GM12878 (cell line): ENCODE measurements around the gene MEGF11. TPM values are rescaled to one million over a fixed set of nuclear protein-coding genes. Genes with fewer than 3 reads are reported as not detected.

Source experiments
- ATAC-seq: fragments of 200-7000 bp; cut with Tn5 transposase; 3 replicates; pipeline ENCODE4 v1.9.1; 2020; ENCODE audit warnings: mild to moderate bottlenecking, moderate library complexity
- BruUV-seq: library from RNA; stranded (reverse); fragments of 400-500 nt; replicated peaks from 2 replicates; lab custom pipeline; 2021; lab: Mats Ljungman, UMichigan
- CTCF ChIA-PET: fragments of 300-600 bp; sonication (Branson Sonifier 250); formaldehyde crosslinking; extraction: SDS; loops from one replicate; lab custom pipeline; 2021; ENCODE audit warnings: inconsistent platforms; lab: Yijun Ruan, JAX
- POLR2A ChIA-PET: fragments of 350-600 bp; formaldehyde crosslinking; extraction: SDS; loops from one replicate; lab custom pipeline; 2021; ENCODE audit warnings: inconsistent platforms; lab: Charles Lee
- RAD21 ChIA-PET: fragments of 300-600 bp; sonication (Branson Sonifier 250); formaldehyde crosslinking; loops from one replicate; lab custom pipeline; 2023; ENCODE audit warnings: antibody characterized with exemption; ENCODE audit not compliant: unreplicated experiment; lab: Charles Lee
- SMC1A ChIA-PET: fragments of 300-600 bp; sonication (Branson Sonifier 250); formaldehyde crosslinking; loops from one replicate; lab custom pipeline; 2023; ENCODE audit not compliant: unreplicated experiment, uncharacterized antibody; lab: Charles Lee
- DNase-seq: peaks from one replicate; pipeline ENCODE4 v3.0.0-alpha.2; 2011; ENCODE audit warnings: low read depth, low spot score
- FAIRE-seq: peaks from 3 replicates; lab custom pipeline; 2011; peaks lifted over from hg19 to GRCh38; lab: Jason Lieb, UNC
- H2AFZ ChIP-seq: 2 replicates; pipeline ENCODE4 v1.6.0; 2011; ENCODE audit warnings: low read depth, low read length, control low read depth; ENCODE audit not compliant: control insufficient read depth
- H3K27ac ChIP-seq: 2 replicates; pipeline ENCODE4 v1.5.1; 2011; ENCODE audit warnings: control low read depth; ENCODE audit not compliant: control insufficient read depth, insufficient read depth
- H3K27me3 ChIP-seq, 2 experiments: replicated peaks in 1 of 2; 2 replicates each; pipeline versions ENCODE4 v1.6.0 to v1.6.1; 2011; ENCODE audit warnings: low read length in 1 of 2; ENCODE audit not compliant: control insufficient read depth in 2 of 2, insufficient read depth in 2 of 2
- H3K36me3 ChIP-seq, 2 experiments: 2 replicates each; pipeline ENCODE4 v1.5.1; 2011; ENCODE audit warnings: low read length in 1 of 2; ENCODE audit not compliant: control insufficient read depth in 2 of 2, insufficient read depth in 2 of 2
- H3K4me1 ChIP-seq: 2 replicates; pipeline ENCODE4 v1.6.1; 2011; ENCODE audit warnings: mild to moderate bottlenecking, low read length, moderate library complexity, mixed read lengths; ENCODE audit not compliant: control insufficient read depth, insufficient read depth
- H3K4me2 ChIP-seq: 2 replicates; pipeline ENCODE4 v1.6.0; 2011; ENCODE audit warnings: control low read depth; ENCODE audit not compliant: control insufficient read depth, insufficient read depth
- H3K4me3 ChIP-seq: fragments of 200-600 bp; sonication (generic); 2 replicates; pipeline ENCODE4 v1.5.1; 2016
- H3K79me2 ChIP-seq: 2 replicates; pipeline ENCODE4 v1.6.0; 2011; ENCODE audit warnings: low read length; ENCODE audit not compliant: control insufficient read depth, insufficient read depth
- H3K9ac ChIP-seq: 2 replicates; pipeline ENCODE4 v1.8.0; 2011; ENCODE audit warnings: low read length, control low read depth, mixed read lengths; ENCODE audit not compliant: control insufficient read depth, insufficient read depth
- H3K9me3 ChIP-seq: replicated peaks from 3 replicates; pipeline ENCODE4 v1.5.1; 2011; ENCODE audit warnings: mild to moderate bottlenecking, low read length; ENCODE audit not compliant: control insufficient read depth, insufficient read depth
- H4K20me1 ChIP-seq: 2 replicates; pipeline ENCODE4 v1.6.0; 2011; ENCODE audit not compliant: control insufficient read depth, insufficient read depth
- BHLHE40 ChIP-seq, 2 experiments: fragments of 450-650 bp in 1 of 2; IDR thresholded peaks; 2 replicates each; pipeline ENCODE4 v1.6.1; 2011 to 2017; ENCODE audit warnings: low read depth in 2 of 2, borderline replicate concordance in 1 of 2, improper control_type of control experiment in 1 of 2, low read length in 1 of 2, mild to moderate bottlenecking in 1 of 2
- CREB1 ChIP-seq: IDR thresholded peaks from 2 replicates; pipeline ENCODE4 v1.6.1; 2012; ENCODE audit warnings: low read depth, mild to moderate bottlenecking, inconsistent platforms
- EED ChIP-seq: sonication (generic); IDR thresholded peaks from 2 replicates; pipeline ENCODE4 v1.6.1; 2016; ENCODE audit warnings: antibody characterized with exemption, low read depth
- EP300 ChIP-seq, 2 experiments: fragments of 150-350 bp in 1 of 2; IDR thresholded peaks; 2 replicates each; pipeline ENCODE4 v1.6.1; 2011 to 2012; ENCODE audit warnings: low read depth in 2 of 2, low read length in 2 of 2, borderline replicate concordance in 1 of 2, improper control_type of control experiment in 1 of 2, inconsistent platforms in 1 of 2; ENCODE audit not compliant: control insufficient read depth in 1 of 2
- MTA3 ChIP-seq: IDR thresholded peaks from 2 replicates; pipeline ENCODE4 v1.6.1; 2012; ENCODE audit warnings: low read length, inconsistent platforms, borderline replicate concordance
- SRF ChIP-seq, 2 experiments: IDR thresholded peaks; 2 replicates each; pipeline ENCODE4 v1.6.1; 2011; ENCODE audit warnings: low read depth in 2 of 2, low read length in 2 of 2, mild to moderate bottlenecking in 1 of 2, moderate library complexity in 1 of 2
- TCF3 ChIP-seq: IDR thresholded peaks from 2 replicates; pipeline ENCODE4 v1.6.1; 2012; ENCODE audit warnings: low read depth, mild to moderate bottlenecking, low read length, borderline replicate concordance; ENCODE audit not compliant: insufficient read depth
- YBX1 ChIP-seq: fragments of 450-650 bp; IDR thresholded peaks from 2 replicates; pipeline ENCODE4 v1.6.1; 2016; ENCODE audit warnings: antibody characterized with exemption
- WGBS: methylation state at CpG from one replicate; pipeline ENCODE4 v1.1.6; 2016; ENCODE audit warnings: low lambda C conversion rate; ENCODE audit not compliant: insufficient replicate concordance, insufficient coverage; ENCODE audit errors: missing lambda C conversion rate; 5-methylcytosine and 5-hydroxymethylcytosine counted together
- in situ Hi-C: fragments of 300-500 bp; cut with MboI; formaldehyde crosslinking; loops from 9 replicates; pipeline ENCODE4 v1.14.3; 2018; ENCODE audit warnings: mixed read lengths
- intact Hi-C: fragments of 100-400 bp; cut with micrococcal nuclease; formaldehyde crosslinking; loops from one replicate; pipeline ENCODE4 v1.14.2; 2022; ENCODE audit not compliant: unreplicated experiment
- polyA plus RNA-seq, 11 experiments: library from polyadenylated mRNA; depleted of rRNA in 4 of 11; unstranded in 6 of 11; stranded (reverse) in 5 of 11; fragments of >200 nt; fragmentation: Nextera tagmentation in 4 of 11; fragmentation: Illumina TruSeq in 1 of 11; extraction: Ambion mirVana in 4 of 11; extraction: Trizol in 1 of 11; gene quantifications; 1 replicate in 1 of 11; 2 replicates in 10 of 11; pipeline versions ENCODE4 v1.2.1 to v1.2.3, GENCODE V29; 2011 to 2016; ENCODE audit warnings: inconsistent platforms in 2 of 11, missing spikeins in 2 of 11, low read depth in 1 of 11
- total RNA-seq, 4 experiments: library from RNA; depleted of rRNA in 3 of 4; stranded (reverse); fragments of >200 nt in 3 of 4; fragmentation: Illumina TruSeq in 1 of 4; extraction: Trizol in 1 of 4; gene quantifications; 2 replicates each; pipeline versions ENCODE4 v1.2.1 to v1.2.3, GENCODE V29; 2013 to 2021

MEGF11 gene
- total and polyA plus RNA-seq, 10 of the 15 experiments (the other 5 are each of a cell fraction or from before 2014, with no cell fraction given): 0.03 to 1.7 (median 0.49) TPM

GRCh38 chr15:66302489-66303278, 49.1 kb upstream of the MEGF11 start:
- DNase-seq (no peak), FAIRE-seq (no peak), ATAC-seq (no peak)
- Histone ChIP-seq H3K79me2 (no peaks in the 10 kb centered on the region), H3K9me3 (no peaks in the 10 kb centered on the region), H3K4me1 (no peaks in the 10 kb centered on the region), H4K20me1 (no peaks in the 10 kb centered on the region), H3K4me2 (no peak overlapping the region), H3K27ac (no peak overlapping the region), H2AFZ (no peak overlapping the region), H3K4me3 (no peak overlapping the region), H3K27me3 (no peaks in the 10 kb centered on the region), H3K36me3 (peaks cover 0 to 11% of the 10 kb centered on the region in 2 experiments; a peak in 3 of 4 replicates), H3K9ac (no peak overlapping the region)
- intact Hi-C loops: no loop called here
- no peak for TF ChIP-seq TCF3
- no peak for TF ChIP-seq BHLHE40 (IDR thresholded peaks at IDR 0.05; ENCODE audit: borderline replicate concordance in 1 of 2, low read depth in 2 of 2, low read length in 1 of 2)
- no peak for TF ChIP-seq CREB1
- no peak for TF ChIP-seq EED
- no peak for TF ChIP-seq YBX1
- no peak for TF ChIP-seq MTA3
- no peak for TF ChIP-seq SRF (IDR thresholded peaks at IDR 0.05; ENCODE audit: low read depth in 2 of 2, low read length in 2 of 2)
- TF ChIP-seq EP300 (IDR thresholded peaks at IDR 0.05; ENCODE audit: borderline replicate concordance in 1 of 2, control insufficient read depth in 1 of 2, low read depth in 2 of 2, low read length in 2 of 2): no peak
- RAD21 ChIA-PET: no interaction called here
- SMC1A ChIA-PET: interaction anchor here (2.1 kb wide), 1 partner anchor 11 kb away, joined by 5 read pairs; no protein-coding TSS in a partner anchor
- CTCF ChIA-PET: interaction anchor here (1.8 kb wide), 1 partner anchor 196 kb away, joined by 5 read pairs; no protein-coding TSS in a partner anchor
- POLR2A ChIA-PET: no interaction called here
- BruUV-seq: no TSS peak
- in situ Hi-C loops: no loop called here
- WGBS: 85% methylated on average over 5 of the region's 5 CpGs
